H1 (cell line): Measurements from ENCODE around the gene AIF1. TPM values are rescaled to one million over a fixed set of nuclear protein-coding genes. Genes with fewer than 3 reads are reported as not detected.

ENCODE experiments used
- ATF2 ChIP-seq: IDR thresholded peaks from 2 replicates; pipeline ENCODE4 v1.6.1; 2012; ENCODE audit warnings: low read length, inconsistent platforms
- BACH1 ChIP-seq: IDR thresholded peaks from 2 replicates; pipeline ENCODE4 v1.6.1; 2012; ENCODE audit warnings: low read length, improper control_type of control experiment
- BRCA1 ChIP-seq: IDR thresholded peaks from 2 replicates; pipeline ENCODE4 v1.6.1; 2012; ENCODE audit warnings: low read depth, low read length, improper control_type of control experiment
- CBX8 ChIP-seq: fragments of 300-800, 300-1000 bp; sonication (generic); IDR thresholded peaks from 2 replicates; pipeline ENCODE4 v1.7.1; 2016; ENCODE audit warnings: low read depth, low read length, borderline replicate concordance
- CHD1 ChIP-seq: IDR thresholded peaks from 2 replicates; pipeline ENCODE4 v1.6.1; 2012; ENCODE audit warnings: low read depth, low read length, improper control_type of control experiment
- CTCF ChIP-seq, 3 experiments: IDR thresholded peaks; 1 replicate in 2 of 3; 2 replicates in 1 of 3; pipeline versions ENCODE4 v1.5.1 to v1.6.1; 2011; ENCODE audit warnings: low read length in 3 of 3, mild to moderate bottlenecking in 3 of 3, inconsistent platforms in 2 of 3, low read depth in 1 of 3, moderate library complexity in 1 of 3; ENCODE audit not compliant: insufficient read depth in 1 of 3; ENCODE audit errors: control extremely low read depth in 1 of 3
- EZH2 ChIP-seq: fragments of 200-600 bp; sonication (generic); IDR thresholded peaks from 2 replicates; pipeline ENCODE4 v1.7.1; 2012; ENCODE audit warnings: low read depth, mild to moderate bottlenecking, moderate library complexity, low read length, inconsistent platforms; ENCODE audit not compliant: severe bottlenecking
- FOSL1 ChIP-seq: IDR thresholded peaks from 2 replicates; pipeline ENCODE4 v1.6.1; 2011; ENCODE audit warnings: mild to moderate bottlenecking, low read depth, low read length, moderate library complexity; ENCODE audit not compliant: insufficient read depth
- JUND ChIP-seq: IDR thresholded peaks from 2 replicates; pipeline ENCODE4 v1.6.1; 2011; ENCODE audit warnings: mild to moderate bottlenecking, improper control_type of control experiment, low read length
- KDM1A ChIP-seq: fragments of 200-600, 300-600 bp; sonication (generic); IDR thresholded peaks from 2 replicates; pipeline ENCODE4 v1.7.1; 2016; ENCODE audit warnings: mild to moderate bottlenecking, low read length, borderline replicate concordance
- KDM4A ChIP-seq: IDR thresholded peaks from one replicate; pipeline ENCODE4 v1.7.1; 2012; ENCODE audit warnings: low read depth, mild to moderate bottlenecking, moderate library complexity, low read length, inconsistent platforms; ENCODE audit not compliant: severe bottlenecking
- MAFK ChIP-seq: IDR thresholded peaks from 2 replicates; pipeline ENCODE4 v1.6.1; 2012; ENCODE audit warnings: low read depth, mild to moderate bottlenecking, improper control_type of control experiment, low read length
- RFX5 ChIP-seq: IDR thresholded peaks from 2 replicates; pipeline ENCODE4 v1.6.1; 2011; ENCODE audit warnings: low read depth, low read length, improper control_type of control experiment, borderline replicate concordance
- RXRA ChIP-seq: IDR thresholded peaks from 2 replicates; pipeline ENCODE4 v1.6.1; 2011; ENCODE audit warnings: low read depth, mild to moderate bottlenecking, low read length, moderate library complexity; ENCODE audit not compliant: insufficient read depth
- SIN3A ChIP-seq, 2 experiments: IDR thresholded peaks in 1 of 2; conservative IDR thresholded peaks in 1 of 2; 2 replicates each; pipeline ENCODE4 v1.6.1; 2011 to 2012; ENCODE audit warnings: low read length in 2 of 2, improper control_type of control experiment in 1 of 2, low read depth in 1 of 2, mild to moderate bottlenecking in 1 of 2
- SIX5 ChIP-seq: IDR thresholded peaks from 2 replicates; pipeline ENCODE4 v1.6.1; 2011; ENCODE audit warnings: mild to moderate bottlenecking, low read depth, low read length
- SP4 ChIP-seq: IDR thresholded peaks from 2 replicates; pipeline ENCODE4 v1.6.1; 2012; ENCODE audit warnings: low read length, inconsistent platforms
- SRF ChIP-seq: IDR thresholded peaks from 2 replicates; pipeline ENCODE4 v1.6.1; 2011; ENCODE audit warnings: mild to moderate bottlenecking, low read depth, low read length, moderate library complexity
- SUZ12 ChIP-seq: fragments of 200-600 bp; sonication (generic); IDR thresholded peaks from 2 replicates; pipeline ENCODE4 v1.6.1; 2012; ENCODE audit warnings: mild to moderate bottlenecking, inconsistent platforms, low read length, moderate library complexity, mixed read lengths
- TAF1 ChIP-seq: IDR thresholded peaks from 2 replicates; pipeline ENCODE4 v1.6.1; 2011; ENCODE audit warnings: mild to moderate bottlenecking, low read depth, low read length
- TAF7 ChIP-seq: optimal IDR thresholded peaks from 2 replicates; pipeline ENCODE3; 2011; ENCODE audit warnings: low read depth, mild to moderate bottlenecking, inconsistent platforms, low read length, moderate library complexity, borderline replicate concordance
- polyA plus RNA-seq, 7 experiments: library from polyadenylated mRNA; depleted of rRNA in 3 of 7; stranded (reverse) in 5 of 7; unstranded in 2 of 7; fragments of >200 nt in 5 of 7; fragments of 200-250 nt in 2 of 7; gene quantifications; 1 replicate in 5 of 7; 2 replicates in 1 of 7; 4 replicates in 1 of 7; pipeline versions ENCODE4 v1.2.1 to v1.2.3, GENCODE V29; 2011 to 2013; ENCODE audit warnings: missing spikeins in 2 of 7, mixed read lengths in 2 of 7
- total RNA-seq: library from RNA; stranded (reverse); fragmentation: NEBNext Ultra II Directional; extraction: Animal tissue kit (Norgen Biotek cat#: 25700); gene quantifications from 2 replicates; pipeline ENCODE4 v1.2.1, GENCODE V29; 2021

Gene AIF1
- total and polyA plus RNA-seq, 2 of the 8 experiments (the other 6 are each of a cell fraction or from before 2014, with no cell fraction given) = 6.3 to 9.8 TPM

DNA sequence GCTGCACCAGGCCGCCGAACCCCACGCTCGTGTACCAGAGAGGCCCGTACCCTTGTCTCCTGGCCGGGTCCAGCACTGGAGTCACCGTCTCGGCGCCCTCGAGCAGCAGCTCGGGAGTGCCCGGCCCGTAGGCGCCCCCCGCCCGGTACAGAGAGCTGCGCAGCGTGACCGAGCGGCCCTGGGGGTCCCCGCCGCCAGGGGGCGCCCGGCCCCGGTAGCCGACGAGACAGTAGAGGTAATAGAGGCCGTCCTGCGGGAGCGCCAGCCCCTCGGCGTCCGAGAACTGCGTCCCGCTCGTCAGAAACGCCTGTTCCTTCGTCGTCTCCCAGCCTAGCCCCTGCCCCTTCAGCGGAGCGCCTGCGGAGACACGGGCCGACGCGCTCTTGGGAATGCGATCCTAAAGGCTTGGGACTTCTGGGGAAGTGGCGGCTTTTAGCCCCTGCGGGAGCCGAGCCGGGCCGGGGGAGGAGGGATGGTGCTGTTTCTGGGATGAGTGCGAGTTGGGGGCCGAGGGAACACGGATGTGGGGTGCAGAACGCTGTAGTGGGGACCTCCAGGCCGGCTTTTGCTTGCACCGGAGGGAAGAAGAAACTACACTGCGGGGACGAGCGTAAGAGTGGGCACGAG is 34.1 kb upstream of the AIF1 start (continued):
- TF ChIP-seq SUZ12 = 0 out of 2 replicates have a peak, but pooled peaks have one; percentile 40
- no peak for TF ChIP-seq MAFK
- TF ChIP-seq TAF7 = peak; percentile 60
- peak; percentile 66 to 70; a peak in 3 of 4 replicates for TF ChIP-seq SIN3A (conservative IDR thresholded peaks at IDR 0.05 in 1 of 2, IDR thresholded peaks at IDR 0.05 in 1 of 2; ENCODE audit: low read depth in 1 of 2, low read length in 2 of 2)
- no peak for TF ChIP-seq CBX8
- no peak for TF ChIP-seq CHD1
- TF ChIP-seq RXRA = no peak
- peak; percentile 51 for TF ChIP-seq TAF1
- no peak; the same call in 1 of the 2 replicates for TF ChIP-seq BRCA1
- TF ChIP-seq ATF2 = no peak
- TF ChIP-seq SRF = no peak
- peak; percentile 88 for TF ChIP-seq BACH1
- TF ChIP-seq CTCF (IDR thresholded peaks at IDR 0.05; ENCODE audit: control extremely low read depth in 1 of 3, insufficient read depth in 1 of 3, low read depth in 1 of 3, low read length in 3 of 3) = peak in 2 of 3 experiments; percentile 89 to 93; a peak in 3 of 4 replicates
- no peak for TF ChIP-seq EZH2
- TF ChIP-seq KDM4A = peak; percentile 98
- no peak for TF ChIP-seq SP4
- TF ChIP-seq KDM1A = no peak
- no peak for TF ChIP-seq SIX5
- no peak for TF ChIP-seq RFX5
- TF ChIP-seq FOSL1 = no peak
- no peak for TF ChIP-seq JUND
